22Rv1 (cell line): ENCODE measurements around the gene DPYSL5.

ENCODE experiments used
- H3K27ac ChIP-seq: fragments of 450-650 bp; 2 replicates; pipeline ENCODE4 v1.5.1; 2017
- CTCF ChIP-seq: fragments of 450-650 bp; IDR thresholded peaks from 2 replicates; pipeline ENCODE4 v1.5.1; 2017; ENCODE audit warnings: mild to moderate bottlenecking
- ZFX ChIP-seq: fragments of 450-650 bp; IDR thresholded peaks from 2 replicates; pipeline ENCODE4 v1.6.1; 2017; ENCODE audit warnings: antibody characterized with exemption, borderline replicate concordance

Gene DPYSL5

GRCh38 chr2:26904839-26905238 lies 56.9 kb downstream of the DPYSL5 start:
- H3K27ac ChIP-seq: no peak overlapping the region
- TF ChIP-seq ZFX: no peak

DNA sequence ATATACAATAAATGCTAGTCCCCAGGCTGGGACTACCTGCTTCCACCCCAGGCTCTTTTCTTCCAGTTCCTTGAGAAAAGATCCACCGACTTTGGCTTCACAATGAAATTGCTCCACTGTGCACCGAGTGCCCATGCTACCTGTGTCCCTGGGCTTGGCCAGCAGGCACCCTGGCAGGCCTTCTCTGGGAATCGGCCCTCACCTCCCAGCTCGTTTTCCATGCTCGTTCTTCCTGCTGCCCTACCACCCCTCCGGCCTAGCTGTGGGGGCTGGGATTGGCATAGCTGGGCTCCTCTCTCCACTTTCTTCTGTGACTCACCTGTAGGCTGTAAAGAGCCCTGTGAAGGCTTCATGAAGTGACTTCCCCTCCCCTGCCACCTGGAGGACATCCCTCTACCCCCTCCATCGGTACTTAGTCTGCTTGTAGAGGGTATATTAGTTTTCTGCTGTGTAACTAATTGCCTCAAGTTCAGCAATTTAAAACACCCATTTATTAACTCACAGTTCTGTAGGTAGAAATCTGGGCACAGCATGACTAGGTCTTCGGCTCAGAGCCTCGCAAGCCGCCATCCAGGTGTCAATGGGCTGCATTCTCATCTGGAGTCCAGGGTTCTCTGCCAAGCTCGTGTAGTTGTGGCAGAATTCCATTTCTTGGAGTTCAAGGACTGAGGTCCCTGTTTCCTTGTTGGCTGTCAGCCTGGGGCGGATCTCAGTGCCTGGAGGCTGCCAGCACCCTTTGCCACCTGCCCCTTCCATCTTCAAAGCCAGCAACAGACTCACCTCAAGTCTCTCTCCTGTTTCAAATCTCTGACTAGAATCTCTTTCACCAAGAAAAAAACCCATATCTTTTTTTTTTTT lies 57.6 kb downstream of the DPYSL5 start:
- TF ChIP-seq CTCF (no peak), ZFX (no peak)
- H3K27ac ChIP-seq: no peak overlapping the region

DNA sequence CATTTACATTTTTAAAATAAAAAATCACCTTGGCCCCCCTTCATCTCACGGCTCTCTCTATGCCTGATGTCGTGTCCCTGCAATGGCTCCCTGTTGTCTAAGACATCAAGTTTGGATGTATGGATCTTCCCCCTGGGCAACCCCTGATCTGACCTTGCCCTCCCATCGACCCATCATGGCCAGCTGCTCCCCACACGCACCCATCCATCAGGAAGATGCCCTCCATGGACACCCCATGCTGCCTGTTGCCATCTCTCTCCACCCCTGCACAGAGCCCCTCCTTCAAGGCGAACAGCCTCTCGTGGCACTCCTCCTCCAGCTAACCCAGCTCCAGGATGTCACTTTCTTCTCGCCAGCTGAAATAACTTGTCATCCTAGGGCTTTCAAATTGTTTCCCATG lies 59.5 kb downstream of the DPYSL5 start:
- H3K27ac ChIP-seq: no peak overlapping the region
- no peak for TF ChIP-seq ZFX
- no peak for TF ChIP-seq CTCF

DNA sequence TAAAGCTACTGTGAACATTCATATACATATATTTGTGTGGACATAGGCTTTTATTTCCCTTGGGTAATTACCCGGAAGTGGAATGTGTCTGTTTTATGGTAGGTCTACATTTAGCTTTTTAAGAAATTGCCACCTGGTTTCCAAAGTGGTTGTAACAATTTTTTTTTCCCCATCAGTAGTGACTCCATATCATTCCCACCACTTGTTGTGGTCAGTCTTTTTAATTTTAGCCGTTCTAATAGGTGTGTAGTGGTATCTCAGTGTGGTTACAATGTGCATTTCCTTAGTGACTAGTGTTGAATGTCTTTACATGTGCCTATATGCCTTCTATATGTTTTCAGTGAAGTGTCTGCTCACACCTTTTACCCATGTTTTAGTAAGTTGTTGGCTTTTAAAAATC lies 62.2 kb downstream of the DPYSL5 start:
- TF ChIP-seq CTCF: no peak
- no peak for TF ChIP-seq ZFX
- no peak overlapping the region for H3K27ac ChIP-seq

DNA sequence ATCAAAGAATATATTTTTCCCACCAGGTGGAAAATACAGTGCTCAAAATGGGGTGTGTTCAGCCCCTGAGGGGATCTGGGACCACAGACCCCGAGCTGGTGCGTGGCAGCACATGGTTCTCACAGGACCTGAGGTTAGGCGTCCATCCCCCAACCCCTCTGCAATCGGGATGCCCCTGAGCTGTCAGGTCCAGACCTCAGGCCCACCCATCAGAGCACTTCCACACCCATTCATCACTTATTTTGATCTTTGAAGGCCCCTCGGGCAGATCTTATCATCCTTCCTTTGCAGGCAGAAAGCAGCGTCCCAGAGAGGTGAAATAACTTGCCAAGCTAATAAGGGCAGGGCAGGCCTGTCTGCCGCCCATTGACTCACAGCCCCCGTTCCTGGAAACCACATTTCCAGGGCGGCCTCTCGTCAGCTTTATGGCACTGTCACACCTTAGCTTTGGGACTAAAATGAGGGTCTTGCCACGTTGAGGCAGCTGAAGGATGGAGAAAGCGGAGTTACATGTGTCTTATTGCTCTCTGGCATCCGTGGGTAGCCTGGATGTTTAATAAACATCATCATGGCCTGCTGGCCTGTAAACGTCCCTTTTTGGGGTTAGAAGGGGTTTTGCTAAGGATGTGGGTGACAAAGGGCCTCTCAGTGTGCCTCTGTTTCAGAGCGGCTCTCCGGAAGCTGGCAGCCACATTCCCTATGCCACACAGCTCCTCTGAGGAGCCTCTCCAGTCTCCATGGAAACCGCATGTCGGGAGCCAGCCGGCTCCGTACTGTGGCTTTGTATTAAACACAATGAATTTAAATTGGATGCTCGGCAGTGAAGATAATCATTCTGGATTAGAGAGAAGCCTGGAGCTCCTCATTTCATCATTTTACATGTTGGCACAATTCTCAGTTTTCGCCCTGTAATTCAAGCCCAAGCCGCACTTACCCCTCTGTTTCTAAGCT lies 64.3 kb downstream of the DPYSL5 start:
- TF ChIP-seq ZFX: no peak
- TF ChIP-seq CTCF: no peak
- H3K27ac ChIP-seq: no peak overlapping the region

- TF ChIP-seq ZFX (no peak), CTCF (no peak)
- H3K27ac ChIP-seq: no peak overlapping the region
These were observed 65.7 kb downstream of the DPYSL5 start for GRCh38 chr2:26913606-26913998.

- TF ChIP-seq ZFX (no peak), CTCF (no peak)
- H3K27ac ChIP-seq: no peak overlapping the region
These were observed 66.2 kb downstream of the DPYSL5 start for GRCh38 chr2:26913999-26914658.
